Fibroblast of pulmonary artery (primary cell): ENCODE results near the gene ROMO1.

ENCODE experiments used
- DNase-seq: peaks from one replicate; pipeline ENCODE4 v3.0.0-alpha.2; 2010; ENCODE audit warnings: low read depth
- H3K4me3 ChIP-seq: replicated peaks from 2 replicates; pipeline ENCODE4 v1.5.1; 2011; ENCODE audit warnings: low read depth, mild to moderate bottlenecking, control low read depth, low read length, moderate library complexity
- TF ChIP-seq, protein P1 (sequence below): IDR thresholded peaks from 2 replicates; pipeline ENCODE4 v1.5.1; 2011; ENCODE audit warnings: mild to moderate bottlenecking, control low read depth, low read length, inconsistent platforms; ENCODE audit errors: missing control alignments

Gene ROMO1

DNA sequence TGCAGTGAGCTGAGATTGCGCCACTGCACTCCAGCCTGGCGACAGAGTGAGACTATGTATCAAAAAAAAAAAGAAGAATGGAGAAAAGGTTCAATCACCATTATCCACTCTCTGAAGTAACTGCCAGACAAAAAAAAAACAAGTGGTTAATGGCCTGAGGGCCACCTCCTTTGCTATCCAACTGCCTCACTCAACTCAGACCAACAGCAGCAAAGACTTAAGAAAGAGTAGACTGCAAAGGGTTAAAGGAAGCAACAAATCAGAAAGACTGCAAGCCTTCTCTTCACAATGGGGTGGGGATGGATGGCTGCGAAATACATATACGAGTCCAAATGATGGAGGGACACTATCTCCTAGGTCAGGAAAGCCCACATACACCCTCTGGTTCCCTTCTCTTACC is 3.2 kb upstream of the ROMO1 start:
- TF ChIP-seq, protein P1, sequence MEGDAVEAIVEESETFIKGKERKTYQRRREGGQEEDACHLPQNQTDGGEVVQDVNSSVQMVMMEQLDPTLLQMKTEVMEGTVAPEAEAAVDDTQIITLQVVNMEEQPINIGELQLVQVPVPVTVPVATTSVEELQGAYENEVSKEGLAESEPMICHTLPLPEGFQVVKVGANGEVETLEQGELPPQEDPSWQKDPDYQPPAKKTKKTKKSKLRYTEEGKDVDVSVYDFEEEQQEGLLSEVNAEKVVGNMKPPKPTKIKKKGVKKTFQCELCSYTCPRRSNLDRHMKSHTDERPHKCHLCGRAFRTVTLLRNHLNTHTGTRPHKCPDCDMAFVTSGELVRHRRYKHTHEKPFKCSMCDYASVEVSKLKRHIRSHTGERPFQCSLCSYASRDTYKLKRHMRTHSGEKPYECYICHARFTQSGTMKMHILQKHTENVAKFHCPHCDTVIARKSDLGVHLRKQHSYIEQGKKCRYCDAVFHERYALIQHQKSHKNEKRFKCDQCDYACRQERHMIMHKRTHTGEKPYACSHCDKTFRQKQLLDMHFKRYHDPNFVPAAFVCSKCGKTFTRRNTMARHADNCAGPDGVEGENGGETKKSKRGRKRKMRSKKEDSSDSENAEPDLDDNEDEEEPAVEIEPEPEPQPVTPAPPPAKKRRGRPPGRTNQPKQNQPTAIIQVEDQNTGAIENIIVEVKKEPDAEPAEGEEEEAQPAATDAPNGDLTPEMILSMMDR: no peak
- DNase-seq: no peak
- no peak overlapping the region for H3K4me3 ChIP-seq

DNA sequence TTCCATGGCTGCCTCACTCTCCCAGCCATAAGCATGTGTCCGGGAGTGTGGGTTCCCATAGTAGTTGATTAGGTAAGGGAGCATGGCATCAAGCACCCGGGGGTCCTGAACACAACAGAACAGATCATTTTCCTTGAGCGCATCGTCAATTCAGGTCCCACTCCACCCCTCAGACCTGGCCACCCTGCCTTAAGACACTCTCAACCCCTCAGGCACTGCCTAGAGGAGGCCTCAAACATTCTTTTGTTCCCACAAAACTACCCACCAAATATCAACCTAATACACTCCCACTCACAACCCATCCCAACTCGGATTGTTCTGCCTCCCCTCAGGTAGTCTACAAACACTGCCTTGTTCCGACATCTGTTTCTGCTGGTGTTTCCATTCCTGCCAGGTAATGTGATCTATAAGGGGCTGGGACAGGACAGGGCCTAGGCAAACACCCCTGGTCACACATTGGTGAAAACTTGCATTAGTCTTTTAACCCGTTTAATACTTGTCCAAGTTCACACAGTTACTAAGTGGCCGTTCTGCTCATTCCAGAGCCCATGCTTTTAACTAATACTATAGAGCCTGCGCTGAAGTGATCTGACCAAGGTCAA is 1.4 kb upstream of the ROMO1 start:
- TF ChIP-seq, protein P1: no peak
- no peak for DNase-seq
- peak overlapping the region; percentile 97 for H3K4me3 ChIP-seq

DNA sequence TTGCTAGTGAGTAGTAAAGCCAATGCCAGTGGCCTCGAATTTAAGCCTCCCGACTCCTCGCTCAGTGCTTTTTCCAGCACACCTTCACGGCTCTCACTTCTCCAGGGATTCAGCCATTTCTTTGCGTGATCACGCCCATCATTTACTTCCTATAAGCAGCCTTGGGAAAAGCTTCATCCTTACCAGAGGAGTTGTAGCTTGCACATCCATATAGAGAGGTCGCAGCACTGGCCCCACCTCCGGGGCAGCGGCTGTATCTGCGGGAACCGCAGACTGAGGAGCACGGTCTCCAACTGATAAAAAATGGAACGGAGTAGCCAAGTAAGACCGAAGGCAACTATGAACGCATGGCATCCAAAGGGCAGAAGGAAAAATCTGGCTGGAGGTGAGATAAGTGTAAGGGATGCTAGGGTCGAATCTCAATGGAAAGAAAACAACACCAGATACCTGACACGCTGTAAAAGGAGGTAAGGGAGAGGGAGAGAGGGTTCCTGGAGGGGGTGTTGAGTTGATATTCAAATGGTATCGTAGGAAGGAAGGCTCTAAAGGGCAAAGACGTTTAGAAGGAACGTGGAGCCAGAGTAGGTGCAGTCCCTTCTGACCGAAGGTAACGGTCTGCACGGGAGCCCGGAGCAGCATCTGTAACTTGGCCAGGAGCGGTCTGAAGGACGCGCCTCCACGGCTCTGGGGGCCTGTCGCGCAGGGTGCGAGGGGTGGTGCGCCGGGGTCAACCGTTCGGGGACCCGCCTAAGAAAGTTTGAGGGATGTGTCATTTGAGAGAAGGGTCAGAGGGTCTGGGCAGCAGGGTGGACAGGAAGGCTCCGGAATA is 693 bp upstream of the ROMO1 start:
- peak overlapping the region; percentile 97 for H3K4me3 ChIP-seq
- DNase-seq: no peak
- TF ChIP-seq, protein P1: no peak

DNA sequence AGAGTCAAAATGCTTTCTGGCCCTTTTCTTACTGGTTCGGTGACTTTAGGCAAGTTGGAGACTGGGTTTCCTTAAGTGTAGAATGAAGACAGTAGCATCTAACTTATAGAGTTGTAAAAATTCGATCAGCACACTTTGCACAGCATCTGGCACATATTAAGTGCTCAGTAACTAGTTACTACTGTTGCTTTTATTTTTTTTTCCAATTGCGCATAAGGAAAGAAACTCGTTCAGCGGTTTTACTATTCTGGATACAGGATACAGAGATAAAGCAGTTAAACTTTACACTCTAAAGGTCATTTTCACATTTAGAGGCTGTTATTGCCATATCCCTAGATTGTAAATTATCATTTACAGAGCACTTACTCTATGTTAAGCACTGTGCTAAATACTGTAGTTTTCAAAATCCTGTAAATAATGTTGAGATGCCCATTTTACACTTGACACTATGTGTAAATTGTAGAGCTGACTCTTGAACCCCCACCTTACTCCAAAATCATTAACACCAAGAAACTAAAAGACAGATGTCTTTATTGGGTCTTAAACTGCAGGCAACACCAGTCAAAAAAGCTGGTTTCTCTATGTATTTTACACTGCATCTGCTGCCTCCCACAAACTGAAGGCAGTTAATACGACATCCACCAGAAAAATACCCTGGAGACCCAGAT is 886 bp downstream of the ROMO1 start:
- peak overlapping the region; percentile 97 for H3K4me3 ChIP-seq
- no peak for DNase-seq
- TF ChIP-seq, protein P1: no peak

DNA sequence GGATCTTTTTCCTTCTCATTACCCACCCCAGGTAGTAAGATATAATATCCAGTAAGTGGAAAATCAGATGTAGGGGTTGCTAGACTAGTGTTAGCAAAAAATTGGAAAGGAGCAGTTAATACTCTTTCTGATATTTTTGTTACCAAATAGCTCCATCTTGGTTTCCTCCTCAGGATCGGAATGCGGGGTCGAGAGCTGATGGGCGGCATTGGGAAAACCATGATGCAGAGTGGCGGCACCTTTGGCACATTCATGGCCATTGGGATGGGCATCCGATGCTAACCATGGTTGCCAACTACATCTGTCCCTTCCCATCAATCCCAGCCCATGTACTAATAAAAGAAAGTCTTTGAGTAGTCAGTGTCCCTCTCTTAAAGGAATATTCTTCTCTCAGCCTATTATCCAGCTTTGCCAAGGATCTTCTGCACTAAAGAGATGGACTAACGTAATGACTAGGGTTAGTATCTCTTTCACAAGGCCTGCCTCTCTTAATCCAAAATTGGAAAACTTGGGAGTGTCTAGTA is 1.5 kb downstream of the ROMO1 start:
- H3K4me3 ChIP-seq: peak overlapping the region; percentile 97
- TF ChIP-seq, protein P1: no peak
- no peak for DNase-seq

DNA sequence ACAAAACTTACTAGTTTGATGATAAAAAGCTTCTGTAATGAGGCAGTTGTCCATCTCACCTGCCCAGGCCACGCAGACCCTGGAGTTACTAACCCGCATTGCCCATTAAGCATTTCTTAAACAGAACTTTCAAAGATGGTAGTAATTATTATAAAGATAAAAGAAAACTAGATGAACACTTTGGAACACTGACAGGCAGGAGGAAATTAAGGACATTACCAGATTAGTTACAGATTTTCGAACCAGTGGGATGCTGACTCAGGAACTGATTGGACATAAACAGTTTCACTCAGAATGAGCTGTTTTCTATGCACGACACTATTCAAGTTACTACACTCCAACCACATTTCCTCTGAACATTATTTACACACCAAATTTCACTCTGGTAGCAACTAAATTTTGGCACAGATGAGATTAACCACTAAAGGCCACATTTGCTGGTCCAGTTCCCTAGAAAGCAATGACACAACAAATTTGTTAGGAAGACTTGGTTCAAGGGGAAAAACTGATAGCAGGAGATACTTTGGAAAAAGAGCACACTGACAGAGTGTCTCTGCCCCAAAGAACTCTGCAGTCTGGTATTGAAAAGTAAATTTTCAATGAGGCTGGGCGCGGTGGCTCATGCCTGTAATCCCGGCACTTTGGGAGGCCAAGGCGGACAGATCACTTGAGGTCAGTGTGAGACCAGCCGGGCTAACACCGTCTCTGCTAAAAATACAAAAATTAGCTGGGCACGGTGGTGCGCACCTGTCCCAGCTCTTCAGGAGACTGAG is 3.0 kb downstream of the ROMO1 start:
- DNase-seq: no peak
- H3K4me3 ChIP-seq: no peak overlapping the region
- TF ChIP-seq, protein P1: no peak
